DMS153 (cell line): Measurements from ENCODE around the gene TMEM135.
"Not testable (repeated sequence)": the region's sequence is repeated elsewhere in the genome, so short reads cannot be mapped to it uniquely, and the experiment has no call there.

Source experiments
- DNase-seq: peaks from one replicate; lab custom pipeline; 2025; lab: John Stamatoyannopoulos, UW

Gene TMEM135

GRCh38 chr11:87081358-87081757 is 43.6 kb downstream of the TMEM135 start:
- DNase-seq = no peak

- no peak for DNase-seq
Measured at GRCh38 chr11:87082590-87082989, 44.9 kb downstream of the TMEM135 start.

GRCh38 chr11:87083029-87083428 is 45.3 kb downstream of the TMEM135 start:
- DNase-seq = no peak

GRCh38 chr11:87092159-87092558 is 54.4 kb downstream of the TMEM135 start:
- DNase-seq = no peak

DNA sequence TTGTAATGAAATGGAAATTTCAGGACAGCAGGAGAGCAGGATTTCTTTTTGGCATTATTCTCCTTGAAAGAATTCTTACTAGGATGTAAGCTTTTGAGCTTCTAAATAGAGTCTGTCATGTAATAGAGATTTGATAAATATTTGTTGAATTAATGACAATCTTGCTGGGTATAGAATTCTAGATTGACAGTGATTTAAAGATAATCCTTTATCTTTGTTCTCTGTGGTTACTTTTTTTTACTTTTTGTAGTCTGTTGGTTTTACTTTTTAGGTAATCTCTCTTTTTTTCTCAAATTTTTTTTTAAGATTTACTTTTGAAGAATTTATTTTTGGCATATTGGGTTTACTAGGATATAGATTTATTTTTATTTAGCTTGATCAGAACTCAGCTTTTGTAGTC is 54.8 kb downstream of the TMEM135 start:
- no peak for DNase-seq

DNA sequence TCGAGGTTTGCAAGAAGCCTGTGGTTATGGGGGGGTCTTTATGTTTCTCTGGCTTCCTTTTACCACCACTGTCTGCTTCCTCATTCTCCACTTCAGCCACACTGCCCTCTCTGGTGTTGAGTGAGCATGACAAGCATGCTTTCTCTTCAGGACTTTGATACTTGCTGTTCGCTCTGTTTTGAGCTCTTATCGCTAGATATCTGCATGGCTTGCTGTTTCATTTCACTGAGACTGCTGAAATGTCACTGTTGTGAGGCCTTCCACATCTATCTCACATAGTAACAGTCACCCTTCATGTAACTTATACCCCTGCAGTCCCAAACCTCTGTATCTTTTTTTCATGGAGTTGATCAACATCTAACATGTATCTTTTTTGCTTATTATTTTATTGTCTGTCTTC is 59.8 kb downstream of the TMEM135 start:
- DNase-seq = no peak

DNA sequence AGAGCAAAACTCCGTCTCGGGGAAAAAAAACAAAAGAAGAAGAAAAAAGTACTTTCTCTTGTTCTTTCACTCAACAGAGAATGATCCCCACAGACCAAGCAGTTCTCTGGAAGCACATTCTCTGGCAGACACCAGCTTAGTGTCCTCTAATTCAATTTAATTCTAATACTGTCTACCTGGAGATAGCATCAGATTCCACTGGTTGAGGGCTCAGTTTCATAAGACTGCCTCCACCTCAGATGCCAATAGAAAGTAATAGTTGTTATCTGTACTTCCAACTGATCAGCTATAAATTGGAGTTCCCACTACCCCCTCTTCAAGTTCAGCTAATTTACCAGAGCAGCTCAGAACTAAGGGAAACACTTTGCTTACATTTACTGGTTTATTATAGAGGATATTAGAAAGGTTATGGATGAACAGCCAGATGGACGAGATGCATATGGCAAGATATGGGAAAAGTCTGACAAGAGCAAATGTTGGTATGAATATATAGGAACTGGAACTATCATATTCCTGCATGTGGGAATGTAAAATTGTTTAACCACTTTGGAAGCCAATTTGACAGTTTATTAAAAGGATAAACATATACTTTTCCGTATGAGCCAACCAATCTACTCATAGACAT is 64.3 kb downstream of the TMEM135 start:
- no peak for DNase-seq

DNA sequence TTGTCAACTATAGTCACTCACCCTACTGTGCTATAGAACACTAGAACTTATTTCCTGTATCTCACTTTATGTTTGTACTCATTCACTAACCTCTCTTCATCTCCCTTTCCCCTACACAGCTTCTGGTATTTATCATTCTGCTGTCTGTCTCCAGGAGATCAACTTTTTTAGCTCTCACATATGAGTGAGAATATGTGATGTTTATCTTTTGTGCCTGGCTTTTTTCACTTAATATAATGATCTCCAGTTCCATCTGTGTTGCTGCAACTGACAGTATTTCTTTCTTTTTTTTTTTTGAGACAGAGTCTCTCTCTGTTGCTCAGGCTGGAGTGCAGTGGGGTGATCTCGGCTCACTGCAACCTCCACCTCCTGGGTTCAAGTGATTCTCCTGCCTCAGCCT is 68.1 kb downstream of the TMEM135 start:
- DNase-seq = not testable (repeated sequence)

GRCh38 chr11:87107379-87107778 is 69.6 kb downstream of the TMEM135 start:
- not testable (repeated sequence) for DNase-seq

DNA sequence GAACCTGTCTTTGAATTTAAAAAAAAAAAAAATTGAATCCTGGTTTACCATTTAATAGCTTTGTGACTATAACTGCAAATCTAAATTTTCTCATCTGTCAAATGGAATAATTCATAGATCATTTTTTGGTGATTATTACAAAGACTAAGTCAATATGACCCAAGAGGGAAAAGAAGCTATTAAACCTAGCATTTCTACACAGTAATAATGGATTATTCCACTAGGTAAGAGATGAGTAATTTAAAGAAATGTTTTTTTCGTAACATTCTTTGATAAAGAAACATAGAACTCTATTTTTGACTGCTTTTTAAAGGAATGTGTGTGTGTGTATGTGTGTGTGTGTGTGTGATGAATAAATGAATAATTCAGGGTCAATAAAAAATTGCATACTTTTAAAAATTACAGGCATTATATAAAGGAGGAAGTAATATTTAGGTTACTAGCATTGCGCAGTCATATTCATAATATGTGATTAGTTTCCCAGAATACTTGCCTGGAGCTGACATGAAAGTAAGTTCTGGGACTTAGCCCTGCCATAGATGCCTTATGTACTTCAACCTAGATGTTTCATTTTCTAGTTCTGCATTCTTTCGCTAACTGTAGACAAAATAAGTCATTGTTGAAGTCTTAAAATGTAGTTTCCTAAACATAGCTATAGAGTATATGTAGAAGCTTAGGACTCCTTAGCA is 72.9 kb downstream of the TMEM135 start:
- DNase-seq = no peak

- no peak for DNase-seq
Measured at GRCh38 chr11:87114093-87114492, 76.4 kb downstream of the TMEM135 start.

DNA sequence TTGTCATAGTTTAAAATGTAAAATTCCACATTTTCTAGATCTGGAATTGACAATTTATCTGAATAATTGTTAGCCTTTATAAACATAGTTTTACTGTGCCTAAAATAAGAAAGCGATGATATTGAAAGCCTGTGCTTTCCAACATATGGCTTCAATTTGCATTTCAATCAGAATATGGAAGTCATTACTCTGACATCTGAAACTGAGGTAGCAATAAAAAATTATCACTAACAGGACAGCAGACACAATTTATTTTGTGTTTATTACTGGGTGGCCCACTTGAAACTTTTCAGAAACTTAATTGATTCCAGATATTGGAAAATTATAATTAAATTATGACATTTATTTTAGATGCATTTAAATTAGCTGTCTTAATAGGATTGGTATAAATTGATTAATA is 78.5 kb downstream of the TMEM135 start:
- DNase-seq = no peak

GRCh38 chr11:87120937-87121336 is 83.2 kb downstream of the TMEM135 start:
- DNase-seq = no peak

DNA sequence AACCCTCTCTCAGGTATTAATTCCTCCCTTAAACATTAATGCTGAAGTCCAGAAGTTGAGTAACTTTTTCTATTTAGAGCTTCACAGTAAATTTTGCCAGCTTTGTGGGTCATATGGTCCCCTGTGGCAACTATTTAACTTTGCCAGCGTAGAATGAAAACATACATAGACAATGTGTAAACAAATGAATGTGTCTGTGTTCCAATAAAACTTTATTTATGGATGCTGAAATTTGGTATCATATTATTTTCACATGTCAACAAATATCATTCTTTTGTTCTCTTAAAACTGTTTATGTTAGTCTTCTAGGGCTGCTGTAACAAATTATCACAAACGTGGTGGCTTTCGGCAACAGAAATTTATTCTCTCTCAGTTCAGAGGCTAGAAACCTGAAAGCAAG is 85.1 kb downstream of the TMEM135 start:
- DNase-seq = no peak

- no peak for DNase-seq
Measured at GRCh38 chr11:87125257-87125656, 87.5 kb downstream of the TMEM135 start.

DNA sequence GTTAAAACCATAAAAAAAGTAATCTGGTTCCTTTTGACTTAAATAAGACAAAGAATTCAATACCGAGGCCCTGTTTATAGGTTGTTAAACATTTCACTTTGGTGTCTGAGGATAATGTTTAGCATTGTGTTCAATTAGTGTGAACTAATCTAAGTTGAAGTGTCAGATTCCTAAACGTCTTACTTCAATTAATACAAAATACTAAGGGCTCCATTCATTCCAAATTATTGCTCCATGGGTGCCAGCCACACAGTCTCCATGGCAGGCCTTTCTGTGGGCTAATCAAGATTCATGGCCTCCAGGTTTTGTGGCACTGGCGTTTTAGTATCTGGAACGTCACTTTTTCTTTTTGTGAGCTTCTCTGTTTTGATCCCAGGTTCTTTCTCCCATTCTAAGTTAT is 89.4 kb downstream of the TMEM135 start:
- DNase-seq = no peak

- peak; percentile 17 for DNase-seq
Measured at GRCh38 chr11:87128372-87128771, 90.6 kb downstream of the TMEM135 start.

- DNase-seq = no peak
Measured at GRCh38 chr11:87134524-87135106, 96.9 kb downstream of the TMEM135 start.

DNA sequence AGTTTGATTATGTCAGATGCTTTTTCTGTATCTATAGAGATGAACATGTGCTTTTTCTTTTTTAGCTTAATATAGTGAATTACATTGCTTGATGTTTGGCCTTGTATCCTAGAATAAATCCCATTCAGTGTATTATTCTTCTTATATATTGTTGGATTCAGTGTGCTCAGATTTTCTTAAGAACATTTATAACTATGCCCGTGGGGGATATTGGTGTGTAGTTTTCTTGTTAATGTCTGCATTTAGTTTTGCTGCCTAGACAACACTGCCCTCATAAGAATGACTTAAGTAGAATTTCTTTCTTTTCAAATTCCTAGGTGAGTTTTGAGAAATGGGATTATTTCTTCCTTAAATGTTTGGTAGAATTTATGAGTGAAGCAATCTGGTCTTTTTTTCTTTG is 98.5 kb downstream of the TMEM135 start:
- DNase-seq = no peak

DNA sequence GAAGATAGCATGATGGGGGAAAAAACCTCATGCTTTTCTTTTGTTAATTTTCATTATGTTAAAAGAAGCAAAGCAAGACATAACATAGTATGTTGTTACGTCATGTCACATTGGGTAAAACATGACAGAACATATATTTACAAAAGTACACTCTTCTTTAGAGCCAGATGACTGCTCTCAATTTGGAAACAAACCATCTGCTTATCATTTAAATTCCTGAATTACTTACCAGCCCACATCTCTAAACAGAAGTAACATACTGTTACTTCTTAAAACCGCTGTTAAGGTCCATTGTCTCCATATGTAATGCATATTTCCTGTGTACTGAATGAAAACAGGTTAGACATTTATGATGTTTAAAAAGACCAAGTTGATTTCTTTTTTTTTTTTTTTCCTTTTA is 100.0 kb downstream of the TMEM135 start:
- no peak for DNase-seq

DNA sequence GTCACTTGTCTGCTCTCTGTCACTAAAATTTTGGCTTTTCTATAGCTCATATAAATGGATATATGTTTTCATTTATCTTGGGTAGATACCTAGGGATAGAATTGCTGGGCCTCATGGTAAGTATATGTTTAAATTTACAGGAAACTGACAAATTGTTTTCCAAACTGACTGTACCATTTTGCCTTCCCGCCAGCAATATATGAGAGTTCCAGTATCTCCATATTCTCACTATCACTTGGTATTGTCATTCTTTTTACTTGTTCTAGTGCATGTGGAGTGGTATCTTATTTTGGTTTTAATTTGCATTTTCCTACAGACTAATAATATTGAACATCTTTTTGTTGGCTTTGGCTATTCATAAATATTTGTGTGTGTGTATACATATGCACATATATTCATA is 101.7 kb downstream of the TMEM135 start:
- DNase-seq = no peak

DNA sequence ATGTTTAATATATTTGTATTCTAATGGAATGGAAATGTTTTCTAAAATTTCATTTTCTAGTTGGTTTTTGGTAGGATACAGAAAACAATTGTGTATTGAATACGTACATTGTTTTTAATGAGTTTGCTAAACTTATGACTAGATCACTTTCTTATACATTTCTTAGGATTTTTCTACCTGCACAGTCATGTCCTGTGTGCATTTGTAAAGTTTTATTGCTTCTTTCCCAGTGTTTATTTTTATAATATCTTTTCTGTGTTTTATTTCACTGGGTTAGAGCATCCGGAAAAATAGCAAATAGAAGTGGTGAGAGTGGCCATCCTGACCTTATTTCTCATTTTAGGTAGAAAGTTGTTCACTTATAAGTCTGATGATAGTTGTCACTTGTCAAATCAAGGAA is 103.6 kb downstream of the TMEM135 start:
- DNase-seq = no peak

DNA sequence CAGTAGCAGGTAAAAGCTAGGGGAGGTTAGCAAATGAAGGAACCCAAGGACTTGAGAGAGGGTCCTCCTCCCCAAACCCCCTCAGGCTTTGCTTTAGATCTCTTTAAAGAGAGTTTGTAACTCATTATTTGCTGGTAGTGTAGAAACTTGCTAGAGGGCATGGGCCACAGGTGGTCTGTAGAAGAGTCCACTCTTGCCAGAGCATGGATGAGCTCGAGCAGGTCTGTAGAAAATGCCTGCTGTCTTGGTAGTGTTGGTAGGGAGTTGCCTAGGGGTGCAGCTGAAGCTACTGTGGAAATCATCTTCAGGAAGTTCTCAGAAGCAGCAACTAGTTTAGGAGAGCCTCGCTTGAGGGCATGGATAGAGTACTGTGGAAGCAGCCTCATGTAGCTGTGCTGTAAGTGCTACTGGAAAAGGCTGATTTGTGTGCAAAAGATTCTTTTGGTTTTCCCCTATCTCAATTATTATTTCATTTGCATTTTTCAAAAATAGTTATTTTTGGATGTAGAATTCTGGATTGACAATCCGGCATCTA is 104.3 kb downstream of the TMEM135 start:
- DNase-seq = no peak
